ENCODE measurements around the gene BDH1. TPM values are rescaled to one million over a fixed set of nuclear protein-coding genes. Genes with fewer than 3 reads are reported as not detected.
"Not testable (repeated sequence)": the region's sequence is repeated elsewhere in the genome, so short reads cannot be mapped to it uniquely, and the experiment has no call there.

Gene BDH1
- 14.1 and 17.0 TPM in 2 replicates for total RNA-seq

DNA sequence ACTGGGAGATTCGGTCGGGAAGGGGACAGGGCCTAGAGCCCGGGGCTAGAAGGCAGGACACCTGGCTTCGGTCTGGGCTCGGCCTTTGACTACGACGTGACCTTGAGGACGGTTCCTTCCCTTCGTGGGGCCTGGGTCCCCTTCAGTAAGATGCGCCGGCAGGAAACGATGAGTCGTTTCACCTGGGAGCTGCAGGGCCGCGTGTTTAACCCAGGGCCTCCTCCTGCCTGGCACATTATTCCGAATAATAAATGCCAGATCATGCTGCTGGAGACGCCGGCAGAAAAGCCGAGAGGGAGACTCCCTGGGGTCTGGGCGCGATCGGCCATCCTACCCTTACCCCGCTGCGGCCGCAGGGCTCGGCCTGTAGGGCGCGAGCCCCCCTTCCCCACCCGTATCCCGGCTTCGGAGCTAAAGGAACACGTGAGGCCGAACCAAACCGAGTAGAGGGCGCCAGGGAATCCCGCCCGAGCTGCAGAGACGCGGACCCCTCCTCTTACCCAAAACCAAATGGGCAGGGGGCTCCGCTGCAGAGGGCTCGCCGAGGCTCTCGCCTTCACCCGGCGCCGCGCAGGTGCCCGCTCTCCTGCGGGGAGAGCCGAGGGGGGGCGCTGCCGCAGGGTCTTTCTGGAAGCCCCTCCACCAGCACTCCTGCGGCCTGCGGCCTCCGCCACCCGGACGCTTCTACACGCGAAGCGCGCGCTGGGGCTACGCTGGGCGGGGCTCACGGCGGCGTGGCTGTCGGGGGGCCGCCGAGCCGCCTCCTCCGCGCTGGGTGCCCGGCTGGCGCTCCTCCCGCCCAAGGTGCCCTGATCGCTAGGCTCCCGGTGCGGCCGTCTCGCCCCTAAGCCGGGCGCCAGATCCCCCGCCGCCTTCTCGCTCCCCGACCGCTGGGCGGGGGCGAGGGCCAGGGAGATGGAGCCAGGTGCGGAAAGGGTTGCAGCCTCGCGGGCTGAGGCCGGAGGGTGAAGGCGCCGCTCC, at the start of gene BDH1:
TSS of gene BDH1 (minus strand) at position 688 of the 981 bp plus-strand sequence. CDS start 9,525 bp downstream, outside the sequence.
- Histone ChIP-seq H3K27me3 (ENCODE audit: control insufficient read depth, insufficient read depth, low read length) (no peaks in the 10 kb centered on the region), H3K36me3 (ENCODE audit: control insufficient read depth, insufficient read depth, low read length) (no peaks in the 10 kb centered on the region), H3K4me3 (ENCODE audit: low read depth, low read length) (peak within 1 kb of the TSS; percentile 76)
- TF ChIP-seq CTCF (IDR thresholded peaks at IDR 0.05; ENCODE audit: insufficient read depth, low read length, poor library complexity, severe bottlenecking) = no peak
- no peak for DNase-seq (ENCODE audit: low read depth)

GRCh38 chr3:197603317-197603933, 47.7 kb upstream of the BDH1 start:
- DNase-seq (ENCODE audit: low read depth) = no peak
- Histone ChIP-seq H3K36me3 (ENCODE audit: control insufficient read depth, insufficient read depth, low read length) (peaks cover under 1% of the 10 kb centered on the region), H3K4me3 (ENCODE audit: low read depth, low read length) (no peak overlapping the region), H3K27me3 (ENCODE audit: control insufficient read depth, insufficient read depth, low read length) (no peaks in the 10 kb centered on the region)
- no peak for TF ChIP-seq CTCF (IDR thresholded peaks at IDR 0.05; ENCODE audit: insufficient read depth, low read length, poor library complexity, severe bottlenecking)

- H3K4me3 ChIP-seq (ENCODE audit: low read depth, low read length); H3K27me3 ChIP-seq (ENCODE audit: control insufficient read depth, insufficient read depth, low read length); H3K36me3 ChIP-seq (ENCODE audit: control insufficient read depth, insufficient read depth, low read length); DNase-seq (ENCODE audit: low read depth): not testable (repeated sequence)
Measured at GRCh38 chr3:197602351-197602750, 46.6 kb upstream of the BDH1 start.

- not testable (repeated sequence) for DNase-seq (ENCODE audit: low read depth); H3K27me3 ChIP-seq (ENCODE audit: control insufficient read depth, insufficient read depth, low read length); H3K36me3 ChIP-seq (ENCODE audit: control insufficient read depth, insufficient read depth, low read length); H3K4me3 ChIP-seq (ENCODE audit: low read depth, low read length)
Measured at GRCh38 chr3:197601566-197601840, 45.7 kb upstream of the BDH1 start.

DNA sequence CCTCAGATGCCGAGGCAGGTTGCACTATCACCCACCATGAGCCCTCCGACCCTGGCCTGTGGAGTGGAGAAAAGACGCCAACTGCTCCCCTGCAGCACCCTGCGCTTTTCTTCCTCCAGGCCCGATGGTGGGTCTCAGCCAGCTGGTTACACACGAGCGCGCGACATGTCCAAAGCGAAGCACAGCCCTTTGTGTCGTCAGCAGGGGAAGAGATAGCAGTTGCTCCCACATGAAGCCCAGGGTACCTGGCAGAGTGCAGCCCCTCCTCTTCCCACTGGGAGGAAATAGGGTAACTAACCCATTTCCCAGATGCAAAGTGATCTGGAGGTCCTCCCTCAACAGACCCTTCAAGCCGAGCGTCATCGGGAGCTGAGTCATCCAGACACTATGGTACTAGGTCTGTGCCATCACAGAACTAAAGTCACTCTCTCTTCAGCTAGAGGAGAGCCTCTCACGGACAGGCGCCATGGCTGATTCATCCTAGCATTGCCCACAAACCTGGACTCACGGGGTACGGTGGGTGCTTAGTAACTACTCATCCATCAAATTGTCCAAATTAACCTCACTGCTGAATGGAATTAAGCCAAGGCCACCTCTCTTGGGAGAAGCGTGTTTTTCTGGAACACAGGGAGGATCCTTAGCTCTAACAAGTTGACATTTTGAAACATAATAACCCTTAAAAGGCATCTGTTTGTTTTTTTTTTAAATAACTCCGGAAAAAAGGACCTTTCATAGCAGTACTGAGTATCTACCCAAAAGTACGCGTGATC, 45.2 kb upstream of the BDH1 start:
- DNase-seq (ENCODE audit: low read depth) = peak; percentile 14

More for the DNA sequence above, 45.2 kb upstream of the BDH1 start:
- no peaks in the 10 kb centered on the region for H3K36me3 ChIP-seq (ENCODE audit: control insufficient read depth, insufficient read depth, low read length)
- no peak overlapping the region for H3K4me3 ChIP-seq (ENCODE audit: low read depth, low read length)
- TF ChIP-seq CTCF (IDR thresholded peaks at IDR 0.05; ENCODE audit: insufficient read depth, low read length, poor library complexity, severe bottlenecking) = no peak
- H3K27me3 ChIP-seq (ENCODE audit: control insufficient read depth, insufficient read depth, low read length) = peaks cover 3% of the 10 kb centered on the region

Measured in kidney epithelial cell (primary cell).